Osteoblast (primary cell): Measurements from ENCODE around the gene CCDC33. TPM values are rescaled to one million over a fixed set of nuclear protein-coding genes. Genes with fewer than 3 reads are reported as not detected.

Experiments
- DNase-seq: peaks from one replicate; pipeline ENCODE4 v3.0.0; 2011; ENCODE audit warnings: low spot score, mixed read lengths; ENCODE audit not compliant: insufficient read length; ENCODE audit errors: missing footprints
- H2AFZ ChIP-seq: 2 replicates; pipeline ENCODE4 v1.6.0; 2011; ENCODE audit warnings: mild to moderate bottlenecking, low read length
- H3K27ac ChIP-seq: 2 replicates; pipeline ENCODE4 v1.5.1; 2011; ENCODE audit warnings: mild to moderate bottlenecking, low read depth, low read length, moderate library complexity
- H3K27me3 ChIP-seq: 2 replicates; pipeline ENCODE4 v1.6.0; 2012; ENCODE audit warnings: mild to moderate bottlenecking, control low read depth, inconsistent platforms, low read length, moderate library complexity; ENCODE audit not compliant: insufficient read depth
- H3K36me3 ChIP-seq: 2 replicates; pipeline ENCODE4 v1.5.1; 2011; ENCODE audit warnings: mild to moderate bottlenecking, low read length, control low read depth, moderate library complexity; ENCODE audit not compliant: insufficient read depth
- H3K4me1 ChIP-seq: 2 replicates; pipeline ENCODE4 v1.5.1; 2011; ENCODE audit warnings: mild to moderate bottlenecking, low read length, control low read depth, moderate library complexity; ENCODE audit not compliant: insufficient read depth
- H3K4me2 ChIP-seq: 2 replicates; pipeline ENCODE4 v1.6.0; 2011; ENCODE audit warnings: mild to moderate bottlenecking, low read length; ENCODE audit not compliant: insufficient read depth
- H3K4me3 ChIP-seq: fragments of 200-600 bp; sonication (generic); 3 replicates; pipeline ENCODE4 v1.5.1; 2012; ENCODE audit warnings: mild to moderate bottlenecking, low read length, inconsistent platforms; ENCODE audit not compliant: insufficient read depth
- H3K79me2 ChIP-seq: 2 replicates; pipeline ENCODE4 v1.6.0; 2012; ENCODE audit warnings: mild to moderate bottlenecking, low read length, control low read depth, inconsistent platforms; ENCODE audit not compliant: insufficient read depth
- H3K9me3 ChIP-seq: 2 replicates; pipeline ENCODE4 v1.5.1; 2011; ENCODE audit warnings: low read depth, low read length, control low read depth
- H4K20me1 ChIP-seq: 2 replicates; pipeline ENCODE4 v1.6.0; 2012; ENCODE audit warnings: mild to moderate bottlenecking, low read length, control low read depth; ENCODE audit not compliant: insufficient read depth
- total RNA-seq: library from RNA; depleted of rRNA; stranded (reverse); fragments of >200 nt; gene quantifications from 2 replicates; pipeline ENCODE4 v1.2.3, GENCODE V29; 2012
- TF ChIP-seq, protein P1 (sequence below): IDR thresholded peaks from 2 replicates; pipeline ENCODE4 v1.5.1; 2011; ENCODE audit warnings: mild to moderate bottlenecking, low read depth, low read length, moderate library complexity; ENCODE audit errors: extremely low read depth

CCDC33 gene
- total RNA-seq, 1 donor = not detected

DNA sequence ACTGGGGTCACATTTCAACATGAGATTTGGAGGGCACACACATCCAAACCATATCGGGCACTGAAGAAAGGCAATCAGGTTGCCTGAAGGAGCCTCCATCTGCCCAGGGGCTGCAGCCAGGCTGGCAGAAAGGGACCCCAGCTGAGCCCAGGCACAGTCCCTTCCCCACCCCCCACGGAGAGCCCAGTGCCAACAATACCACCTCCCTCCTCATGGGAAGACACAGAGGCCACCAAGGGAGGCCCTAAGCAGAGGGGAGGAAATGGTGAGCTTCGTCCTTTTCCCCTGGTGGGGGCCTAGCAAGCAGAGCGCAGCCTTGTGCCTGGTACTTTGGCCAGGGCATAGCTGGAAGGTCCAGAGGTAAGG, 30.6 kb upstream of the CCDC33 start:
- Histone ChIP-seq H3K9me3 (no peaks in the 10 kb centered on the region), H3K4me3 (no peak overlapping the region), H2AFZ (no peak overlapping the region), H3K79me2 (no peaks in the 10 kb centered on the region), H3K4me2 (no peak overlapping the region), H4K20me1 (no peaks in the 10 kb centered on the region), H3K36me3 (no peaks in the 10 kb centered on the region), H3K27me3 (no peaks in the 10 kb centered on the region), H3K27ac (no peak overlapping the region), H3K4me1 (peaks cover 46% of the 10 kb centered on the region)
- peak; percentile 38 for DNase-seq
- TF ChIP-seq, protein P1, sequence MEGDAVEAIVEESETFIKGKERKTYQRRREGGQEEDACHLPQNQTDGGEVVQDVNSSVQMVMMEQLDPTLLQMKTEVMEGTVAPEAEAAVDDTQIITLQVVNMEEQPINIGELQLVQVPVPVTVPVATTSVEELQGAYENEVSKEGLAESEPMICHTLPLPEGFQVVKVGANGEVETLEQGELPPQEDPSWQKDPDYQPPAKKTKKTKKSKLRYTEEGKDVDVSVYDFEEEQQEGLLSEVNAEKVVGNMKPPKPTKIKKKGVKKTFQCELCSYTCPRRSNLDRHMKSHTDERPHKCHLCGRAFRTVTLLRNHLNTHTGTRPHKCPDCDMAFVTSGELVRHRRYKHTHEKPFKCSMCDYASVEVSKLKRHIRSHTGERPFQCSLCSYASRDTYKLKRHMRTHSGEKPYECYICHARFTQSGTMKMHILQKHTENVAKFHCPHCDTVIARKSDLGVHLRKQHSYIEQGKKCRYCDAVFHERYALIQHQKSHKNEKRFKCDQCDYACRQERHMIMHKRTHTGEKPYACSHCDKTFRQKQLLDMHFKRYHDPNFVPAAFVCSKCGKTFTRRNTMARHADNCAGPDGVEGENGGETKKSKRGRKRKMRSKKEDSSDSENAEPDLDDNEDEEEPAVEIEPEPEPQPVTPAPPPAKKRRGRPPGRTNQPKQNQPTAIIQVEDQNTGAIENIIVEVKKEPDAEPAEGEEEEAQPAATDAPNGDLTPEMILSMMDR = no peak

GRCh38 chr15:74206801-74207281, 29.3 kb upstream of the CCDC33 start:
- H3K27me3 ChIP-seq = no peaks in the 10 kb centered on the region
- TF ChIP-seq, protein P1 = no peak
- H3K79me2 ChIP-seq = no peaks in the 10 kb centered on the region
- peaks cover 38% of the 10 kb centered on the region for H3K4me1 ChIP-seq
- H3K4me3 ChIP-seq = no peak overlapping the region
- H2AFZ ChIP-seq = no peak overlapping the region
- H4K20me1 ChIP-seq = no peaks in the 10 kb centered on the region
- no peak overlapping the region for H3K4me2 ChIP-seq
- DNase-seq = peak; percentile 61
- no peaks in the 10 kb centered on the region for H3K36me3 ChIP-seq
- no peak overlapping the region for H3K27ac ChIP-seq
- H3K9me3 ChIP-seq = no peaks in the 10 kb centered on the region

DNA sequence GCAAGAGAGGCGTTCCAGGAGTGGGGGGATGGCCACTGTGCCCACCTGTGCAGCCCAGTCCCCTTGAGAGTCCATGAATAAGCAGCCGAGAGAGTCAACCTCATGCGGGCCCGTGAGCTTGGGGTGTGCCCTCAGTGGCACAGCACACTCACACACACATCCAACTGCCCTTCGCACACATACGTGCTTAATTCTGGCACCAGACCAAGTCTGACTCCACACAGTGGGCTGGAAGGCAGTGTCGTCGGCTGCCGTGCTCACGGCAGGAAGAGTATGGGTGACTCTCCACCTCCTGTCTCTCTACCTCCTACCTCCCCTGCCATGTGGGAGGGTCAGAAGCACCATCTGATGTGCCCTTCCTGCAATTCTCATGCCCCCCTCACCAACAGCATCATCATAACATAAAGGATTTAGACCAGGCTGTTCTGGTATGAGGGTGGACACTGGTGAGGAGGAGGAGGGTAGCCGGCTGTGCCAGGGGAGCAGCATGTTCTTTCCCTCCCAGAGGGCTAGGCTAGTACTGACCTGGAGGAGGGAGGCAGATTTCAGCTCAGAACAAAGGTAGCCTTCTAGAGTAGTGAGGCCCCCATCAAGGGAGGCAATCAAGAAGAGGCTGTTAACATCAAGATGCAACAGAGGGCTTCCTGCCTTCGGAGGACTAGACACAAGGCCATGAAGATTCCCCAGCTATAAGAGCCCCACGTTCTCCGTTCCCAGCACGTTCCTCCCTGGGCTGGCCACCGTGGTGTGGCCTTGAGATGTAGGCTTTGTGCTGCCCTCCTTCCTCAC, 28.3 kb upstream of the CCDC33 start:
- Histone ChIP-seq H3K79me2 (no peaks in the 10 kb centered on the region), H3K27me3 (no peaks in the 10 kb centered on the region), H3K4me1 (peaks cover 41% of the 10 kb centered on the region), H3K27ac (no peak overlapping the region), H3K36me3 (no peaks in the 10 kb centered on the region), H3K9me3 (no peaks in the 10 kb centered on the region), H3K4me2 (no peak overlapping the region), H3K4me3 (no peak overlapping the region), H4K20me1 (no peaks in the 10 kb centered on the region), H2AFZ (no peak overlapping the region)
- TF ChIP-seq, protein P1 = no peak
- peak; percentile 38 for DNase-seq

- H3K27me3 ChIP-seq = no peaks in the 10 kb centered on the region
- DNase-seq = peak; percentile 34
- no peak overlapping the region for H3K4me2 ChIP-seq
- TF ChIP-seq, protein P1 = no peak
- H3K36me3 ChIP-seq = no peaks in the 10 kb centered on the region
- peaks cover 37% of the 10 kb centered on the region for H3K4me1 ChIP-seq
- H4K20me1 ChIP-seq = no peaks in the 10 kb centered on the region
- no peaks in the 10 kb centered on the region for H3K9me3 ChIP-seq
- H2AFZ ChIP-seq = no peak overlapping the region
- no peak overlapping the region for H3K4me3 ChIP-seq
- H3K27ac ChIP-seq = no peak overlapping the region
- no peaks in the 10 kb centered on the region for H3K79me2 ChIP-seq
Measured at GRCh38 chr15:74208496-74208895, 27.6 kb upstream of the CCDC33 start.
